ENCODE results near the gene ZNF354B.
"Not testable (repeated sequence)": the region's sequence is repeated elsewhere in the genome, so short reads cannot be mapped to it uniquely, and the experiment has no call there.

The ZNF354B gene

DNA sequence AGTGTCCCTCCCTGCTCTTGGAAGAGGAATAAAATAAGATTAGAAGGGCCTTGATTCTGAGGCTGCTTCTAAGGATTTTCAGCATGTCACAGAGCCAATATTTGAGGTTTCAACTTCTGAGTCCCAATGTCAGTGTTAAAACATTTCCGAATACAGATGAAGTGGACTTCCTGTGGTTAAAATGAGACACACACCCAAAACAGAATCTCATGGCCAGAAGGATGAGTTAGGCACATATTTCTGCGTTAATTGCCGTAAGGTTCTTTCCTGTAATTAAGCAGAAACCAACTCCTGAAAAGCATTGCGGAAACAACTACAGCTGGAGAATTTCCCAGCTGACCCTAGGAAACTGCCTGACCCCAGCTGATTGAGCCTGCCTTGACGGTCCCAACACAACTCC, 10.4 kb upstream of the ZNF354B start:
- Histone ChIP-seq H3K4me3 (ENCODE audit: low read length) (no peak overlapping the region), H3K9me3 (ENCODE audit: low read length) (no peaks in the 10 kb centered on the region), H3K4me1 (ENCODE audit: insufficient read depth, low read length) (no peaks in the 10 kb centered on the region), H2AFZ (ENCODE audit: low read depth, low read length) (no peak overlapping the region), H3K27me3 (ENCODE audit: insufficient read depth, low read length) (no peaks in the 10 kb centered on the region), H3K36me3 (ENCODE audit: insufficient read depth, low read length) (no peaks in the 10 kb centered on the region)

DNA sequence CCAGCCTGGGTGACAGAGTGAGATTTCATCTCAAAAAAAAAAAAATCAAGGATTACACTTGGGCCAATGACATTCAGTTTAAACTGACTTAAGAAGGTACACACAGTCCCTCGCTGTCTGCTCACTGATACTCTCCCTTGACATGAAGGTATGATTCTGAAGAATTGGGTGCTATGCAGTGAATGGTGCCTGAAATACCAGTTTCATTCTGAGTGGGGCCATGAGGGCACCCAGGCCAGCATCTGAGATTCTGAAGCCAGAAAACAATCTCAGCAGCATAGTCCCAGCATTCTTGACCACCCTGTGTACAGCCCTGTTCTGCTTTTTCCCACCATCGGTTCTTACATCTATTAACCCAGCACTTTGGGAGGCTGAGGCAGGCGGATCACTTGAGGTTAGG, 7.8 kb upstream of the ZNF354B start:
- H2AFZ ChIP-seq (ENCODE audit: low read depth, low read length), result no peak overlapping the region
- H3K9me3 ChIP-seq (ENCODE audit: low read length), result no peaks in the 10 kb centered on the region

DNA sequence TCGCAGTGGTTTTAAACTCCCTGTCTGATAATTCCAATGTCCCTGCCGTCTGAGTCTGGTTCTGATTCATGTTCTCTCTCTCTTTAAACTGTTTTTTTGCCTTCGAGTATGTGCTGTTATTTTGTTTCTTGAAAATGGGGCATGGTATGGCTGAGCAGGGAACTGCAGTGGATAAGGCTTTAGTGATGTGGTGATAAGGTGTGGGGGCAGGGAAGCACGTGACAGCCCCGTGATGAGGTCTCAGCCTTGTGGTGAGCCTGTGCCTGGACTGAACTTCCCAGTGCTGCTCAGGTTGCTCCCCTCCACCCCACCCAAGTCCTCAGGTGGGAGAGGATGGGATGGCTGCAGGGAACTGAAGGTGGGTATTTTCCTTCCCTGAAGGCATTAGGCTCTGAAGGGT, 5.5 kb upstream of the ZNF354B start:
- no peaks in the 10 kb centered on the region for H3K36me3 ChIP-seq (ENCODE audit: insufficient read depth, low read length)

More for the DNA sequence above, 7.8 kb upstream of the ZNF354B start:
- Histone ChIP-seq H3K4me1 (ENCODE audit: insufficient read depth, low read length) (no peaks in the 10 kb centered on the region), H3K36me3 (ENCODE audit: insufficient read depth, low read length) (no peaks in the 10 kb centered on the region), H3K4me3 (ENCODE audit: low read length) (no peak overlapping the region), H3K27me3 (ENCODE audit: insufficient read depth, low read length) (no peaks in the 10 kb centered on the region)

DNA sequence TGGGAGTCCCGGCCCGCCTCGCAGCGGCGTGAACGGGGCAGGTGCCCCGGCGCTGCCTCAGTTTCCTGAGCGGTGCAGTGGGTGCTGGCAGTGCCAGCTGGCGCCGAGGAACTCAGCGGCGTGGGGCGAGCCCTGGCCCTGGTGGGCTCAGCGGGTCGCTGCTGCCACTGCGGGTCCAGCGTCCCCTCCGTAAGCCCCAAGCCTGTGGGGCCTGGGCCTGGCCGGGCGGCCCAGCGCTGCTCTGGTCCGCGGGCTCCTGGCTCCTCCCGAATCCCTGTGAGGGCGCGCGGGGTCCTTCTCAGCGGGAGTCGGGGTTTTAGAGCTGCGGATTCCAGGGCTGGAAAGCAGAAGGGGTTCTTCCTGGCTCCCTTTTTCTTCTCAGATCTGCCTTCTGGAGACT, 862 bp downstream of the ZNF354B start:
- Histone ChIP-seq H3K36me3 (ENCODE audit: insufficient read depth, low read length) (peaks cover 32% of the 10 kb centered on the region), H3K4me3 (ENCODE audit: low read length) (peak overlapping the region; percentile 60), H3K9me3 (ENCODE audit: low read length) (peaks cover 23% of the 10 kb centered on the region), H2AFZ (ENCODE audit: low read depth, low read length) (peak overlapping the region; percentile 64)
- H3K4me1 ChIP-seq (ENCODE audit: insufficient read depth, low read length); H3K27me3 ChIP-seq (ENCODE audit: insufficient read depth, low read length): not testable (repeated sequence)

More for the DNA sequence above, 5.5 kb upstream of the ZNF354B start:
- H3K9me3 ChIP-seq (ENCODE audit: low read length), result peaks cover 2% of the 10 kb centered on the region
- H3K4me1 ChIP-seq (ENCODE audit: insufficient read depth, low read length), result no peaks in the 10 kb centered on the region
- H3K4me3 ChIP-seq (ENCODE audit: low read length), result no peak overlapping the region
- H2AFZ ChIP-seq (ENCODE audit: low read depth, low read length), result no peak overlapping the region
- no peaks in the 10 kb centered on the region for H3K27me3 ChIP-seq (ENCODE audit: insufficient read depth, low read length)

DNA sequence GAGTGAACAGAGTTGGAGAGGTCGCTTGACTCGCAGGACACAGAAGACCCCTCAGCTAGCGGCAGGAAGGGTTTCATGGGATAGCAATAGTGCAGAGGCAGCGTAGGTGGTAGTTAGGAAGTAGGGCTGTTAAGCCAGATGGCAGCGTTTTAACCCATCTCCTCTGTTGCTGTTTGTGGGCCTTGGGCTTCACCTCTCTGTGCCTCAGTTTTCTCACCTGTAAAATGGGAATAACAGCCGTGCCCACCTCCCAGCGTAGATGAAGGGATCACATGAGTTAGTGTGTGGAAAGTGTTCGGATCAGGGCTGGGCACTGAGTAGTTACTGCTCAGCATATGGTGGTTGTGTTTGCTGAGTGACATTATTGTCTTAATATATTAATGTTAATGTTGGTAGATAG, 1.9 kb downstream of the ZNF354B start:
- Histone ChIP-seq H3K4me3 (ENCODE audit: low read length) (no peak overlapping the region), H2AFZ (ENCODE audit: low read depth, low read length) (no peak overlapping the region), H3K27me3 (ENCODE audit: insufficient read depth, low read length) (no peaks in the 10 kb centered on the region), H3K4me1 (ENCODE audit: insufficient read depth, low read length) (no peaks in the 10 kb centered on the region), H3K9me3 (ENCODE audit: low read length) (peaks cover 31% of the 10 kb centered on the region), H3K36me3 (ENCODE audit: insufficient read depth, low read length) (peaks cover 42% of the 10 kb centered on the region)

DNA sequence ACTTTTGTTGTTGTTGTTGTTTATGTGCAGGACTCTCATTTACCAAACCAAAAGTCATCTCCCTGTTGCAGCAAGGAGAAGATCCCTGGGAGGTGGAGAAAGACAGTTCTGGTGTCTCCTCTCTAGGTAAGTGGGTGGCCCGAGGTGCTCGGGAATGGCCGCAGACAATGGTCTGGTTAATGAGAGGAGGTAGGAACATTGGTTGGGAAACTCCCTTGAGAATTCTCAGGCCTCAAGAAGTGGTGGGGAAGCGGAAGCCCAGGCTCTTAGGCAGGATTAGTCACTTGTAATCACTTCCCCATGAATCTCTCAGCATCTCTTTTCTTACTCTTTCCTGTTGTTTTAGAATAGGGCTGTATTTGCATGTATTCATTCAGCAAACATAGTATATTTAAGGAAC, 7.2 kb downstream of the ZNF354B start:
- peaks cover 57% of the 10 kb centered on the region for H3K9me3 ChIP-seq (ENCODE audit: low read length)
- no peak overlapping the region for H3K4me3 ChIP-seq (ENCODE audit: low read length)
- no peak overlapping the region for H2AFZ ChIP-seq (ENCODE audit: low read depth, low read length)
- H3K36me3 ChIP-seq (ENCODE audit: insufficient read depth, low read length), result peaks cover 77% of the 10 kb centered on the region
- no peaks in the 10 kb centered on the region for H3K27me3 ChIP-seq (ENCODE audit: insufficient read depth, low read length)
- no peaks in the 10 kb centered on the region for H3K4me1 ChIP-seq (ENCODE audit: insufficient read depth, low read length)

DNA sequence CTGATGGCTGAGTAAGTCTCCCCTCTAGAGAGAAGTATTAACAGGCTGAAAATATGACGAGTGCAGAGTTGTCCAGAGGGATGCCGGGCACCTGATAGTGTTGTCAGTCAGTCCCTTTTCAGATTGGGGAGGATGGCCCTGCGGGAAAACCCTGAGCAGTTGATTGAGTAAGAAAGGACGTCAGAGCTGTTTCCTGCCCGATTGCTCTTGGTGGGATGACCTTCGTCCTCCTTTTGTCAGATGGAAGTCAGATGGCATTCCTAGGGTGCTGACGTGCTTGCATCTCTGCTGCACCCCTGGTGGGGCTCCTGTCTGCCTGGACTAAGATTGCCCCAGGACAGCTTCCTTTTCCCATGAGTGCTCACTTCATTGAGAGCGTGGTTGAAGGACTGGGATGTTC, 9.8 kb downstream of the ZNF354B start:
- Histone ChIP-seq H3K27me3 (ENCODE audit: insufficient read depth, low read length) (no peaks in the 10 kb centered on the region), H3K36me3 (ENCODE audit: insufficient read depth, low read length) (peaks cover 67% of the 10 kb centered on the region), H3K9me3 (ENCODE audit: low read length) (peaks cover 58% of the 10 kb centered on the region), H3K4me1 (ENCODE audit: insufficient read depth, low read length) (no peaks in the 10 kb centered on the region), H3K4me3 (ENCODE audit: low read length) (no peak overlapping the region), H2AFZ (ENCODE audit: low read depth, low read length) (no peak overlapping the region)

DNA sequence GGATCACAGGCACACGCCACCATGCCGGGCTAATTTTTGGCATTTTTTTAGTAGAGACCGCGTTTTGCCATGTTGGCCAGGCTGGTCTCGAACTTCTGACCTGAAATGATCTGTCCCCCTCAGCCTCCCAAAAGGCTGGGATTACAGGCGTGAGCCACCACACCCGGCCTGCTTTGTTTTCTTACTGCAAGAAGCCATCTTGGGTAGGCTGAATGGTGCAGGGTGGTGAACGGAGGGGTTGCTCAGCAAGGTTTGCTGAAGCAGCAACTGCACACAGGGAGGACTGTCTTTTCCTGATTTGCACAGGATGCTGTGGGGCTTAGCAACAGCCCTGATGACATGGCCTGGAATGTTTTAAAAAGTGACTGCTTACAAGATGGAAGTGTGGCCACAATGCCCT, 10.7 kb downstream of the ZNF354B start:
- Histone ChIP-seq H3K36me3 (ENCODE audit: insufficient read depth, low read length) (peaks cover 71% of the 10 kb centered on the region), H3K4me1 (ENCODE audit: insufficient read depth, low read length) (no peaks in the 10 kb centered on the region), H3K9me3 (ENCODE audit: low read length) (peaks cover 67% of the 10 kb centered on the region), H3K27me3 (ENCODE audit: insufficient read depth, low read length) (no peaks in the 10 kb centered on the region), H3K4me3 (ENCODE audit: low read length) (no peak overlapping the region), H2AFZ (ENCODE audit: low read depth, low read length) (no peak overlapping the region)

DNA sequence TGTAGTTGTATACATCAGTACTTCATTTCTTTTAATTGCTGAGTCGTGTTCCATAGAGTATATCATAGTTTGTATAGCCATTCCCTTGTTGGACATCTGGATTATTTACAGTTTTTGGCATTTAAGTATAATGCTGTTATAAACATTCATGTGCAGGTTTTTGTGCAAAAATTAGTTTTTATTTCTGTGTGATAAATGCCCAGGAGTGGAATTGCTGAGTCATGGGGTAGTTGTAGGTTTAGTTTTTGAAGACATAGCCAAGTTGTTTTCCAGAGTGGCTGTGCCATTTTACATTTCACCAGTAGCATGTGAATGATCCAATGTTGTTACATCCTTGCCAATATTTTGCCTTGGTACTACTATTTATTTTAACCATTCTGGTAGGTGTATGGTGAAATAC, 12.5 kb downstream of the ZNF354B start:
- Histone ChIP-seq H3K27me3 (ENCODE audit: insufficient read depth, low read length) (no peaks in the 10 kb centered on the region), H3K9me3 (ENCODE audit: low read length) (peaks cover 71% of the 10 kb centered on the region), H2AFZ (ENCODE audit: low read depth, low read length) (no peak overlapping the region), H3K4me1 (ENCODE audit: insufficient read depth, low read length) (no peaks in the 10 kb centered on the region), H3K4me3 (ENCODE audit: low read length) (no peak overlapping the region), H3K36me3 (ENCODE audit: insufficient read depth, low read length) (peaks cover 66% of the 10 kb centered on the region)

DNA sequence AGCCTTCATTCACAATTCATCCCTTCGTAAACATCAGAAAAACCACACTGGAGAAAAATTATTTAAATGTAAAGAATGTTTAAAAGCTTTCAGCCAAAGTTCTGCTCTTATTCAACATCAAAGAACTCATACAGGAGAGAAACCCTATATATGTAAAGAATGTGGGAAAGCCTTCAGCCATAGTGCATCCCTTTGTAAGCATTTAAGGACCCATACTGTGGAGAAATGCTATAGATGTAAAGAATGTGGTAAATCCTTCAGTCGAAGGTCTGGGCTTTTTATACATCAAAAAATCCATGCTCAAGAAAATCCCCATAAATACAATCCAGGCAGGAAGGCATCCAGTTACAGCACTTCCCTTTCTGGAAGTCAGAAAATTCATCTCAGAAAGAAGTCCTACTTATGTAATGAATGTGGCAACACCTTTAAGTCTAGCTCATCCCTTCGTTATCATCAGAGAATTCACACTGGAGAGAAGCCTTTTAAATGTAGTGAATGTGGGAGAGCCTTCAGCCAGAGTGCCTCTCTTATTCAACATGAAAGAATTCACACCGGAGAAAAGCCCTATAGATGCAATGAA, 23.5 kb downstream of the ZNF354B start:
- H3K4me3 ChIP-seq (ENCODE audit: low read length); H2AFZ ChIP-seq (ENCODE audit: low read depth, low read length); H3K4me1 ChIP-seq (ENCODE audit: insufficient read depth, low read length); H3K27me3 ChIP-seq (ENCODE audit: insufficient read depth, low read length): not testable (repeated sequence)
- peaks cover 66% of the 10 kb centered on the region for H3K9me3 ChIP-seq (ENCODE audit: low read length)
- peaks cover 56% of the 10 kb centered on the region for H3K36me3 ChIP-seq (ENCODE audit: insufficient read depth, low read length)

DNA sequence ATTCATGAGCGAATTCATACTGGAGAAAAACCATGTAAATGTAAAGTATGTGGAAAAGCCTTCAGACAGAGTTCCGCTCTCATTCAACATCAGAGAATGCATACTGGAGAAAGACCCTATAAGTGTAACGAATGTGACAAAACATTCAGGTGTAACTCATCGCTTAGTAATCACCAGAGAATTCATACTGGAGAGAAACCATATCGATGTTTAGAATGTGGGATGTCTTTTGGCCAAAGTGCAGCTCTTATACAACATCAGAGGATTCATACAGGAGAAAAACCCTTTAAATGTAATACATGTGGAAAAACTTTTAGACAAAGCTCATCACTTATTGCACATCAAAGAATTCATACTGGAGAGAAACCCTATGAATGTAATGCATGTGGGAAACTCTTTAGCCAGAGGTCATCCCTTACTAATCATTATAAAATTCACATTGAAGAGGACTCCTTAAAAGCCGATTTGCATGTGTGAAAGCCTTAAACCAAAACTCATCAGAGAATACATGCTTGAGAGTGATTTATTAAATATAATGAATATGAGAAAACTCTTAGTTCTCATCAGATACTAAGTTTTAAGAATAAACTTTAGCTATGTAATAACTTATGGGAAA, 24.2 kb downstream of the ZNF354B start:
- no peak overlapping the region for H2AFZ ChIP-seq (ENCODE audit: low read depth, low read length)
- no peak overlapping the region for H3K4me3 ChIP-seq (ENCODE audit: low read length)
- H3K36me3 ChIP-seq (ENCODE audit: insufficient read depth, low read length), result peaks cover 54% of the 10 kb centered on the region
- H3K4me1 ChIP-seq (ENCODE audit: insufficient read depth, low read length), result no peaks in the 10 kb centered on the region
- no peaks in the 10 kb centered on the region for H3K27me3 ChIP-seq (ENCODE audit: insufficient read depth, low read length)
- peaks cover 64% of the 10 kb centered on the region for H3K9me3 ChIP-seq (ENCODE audit: low read length)

DNA sequence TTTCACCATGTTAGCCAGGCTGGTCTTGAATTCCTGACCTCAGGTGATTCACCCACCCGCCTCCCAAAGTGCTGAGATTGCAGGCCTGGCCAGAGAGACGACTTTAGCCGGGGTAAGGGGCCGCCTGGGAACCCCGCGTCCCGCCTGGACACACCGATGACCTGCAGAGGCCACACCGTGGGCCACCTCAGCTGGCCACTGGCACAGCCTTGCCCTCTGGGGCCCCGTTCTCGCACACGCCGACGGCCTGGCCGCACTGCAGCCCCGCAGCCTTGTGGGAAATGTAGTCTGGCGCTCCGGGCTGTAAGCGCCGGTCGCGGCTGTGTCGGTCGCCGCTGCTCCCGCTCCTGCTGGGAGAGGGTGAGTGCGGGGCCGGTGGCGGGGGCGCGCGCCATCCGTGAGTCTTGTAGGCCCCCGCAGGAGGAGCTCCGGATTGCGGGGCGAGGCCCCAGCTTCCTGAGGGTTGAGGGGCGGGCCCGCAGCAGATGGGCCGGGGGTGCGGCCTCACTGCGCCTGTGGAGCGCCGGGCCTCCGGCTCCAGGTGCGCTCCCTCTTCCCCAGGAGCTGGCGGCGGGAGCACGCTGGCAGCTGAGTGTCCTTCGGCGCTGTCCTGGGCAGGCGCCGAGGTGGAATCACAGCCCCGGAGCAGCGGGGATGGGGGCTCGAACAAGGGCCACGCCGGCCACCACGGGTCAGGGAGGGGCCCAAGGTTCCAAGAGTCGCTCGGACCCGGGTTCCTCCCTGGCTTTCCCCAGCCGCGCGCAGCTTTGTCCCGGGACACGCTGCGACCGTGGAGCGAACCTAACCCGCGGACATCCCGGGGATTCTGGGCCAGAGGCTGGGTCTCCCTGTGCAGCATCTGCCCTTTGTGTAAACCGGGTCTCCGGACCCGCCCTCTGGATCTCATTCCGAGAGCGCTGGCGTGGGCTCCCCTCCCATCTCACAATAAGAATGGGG, 36.1 kb downstream of the ZNF354B start, which contains the start of gene ZFP2:
TSS of gene ZFP2 (plus strand) at position 299 of the 957 bp plus-strand sequence. CDS start 35,401 bp downstream, outside the sequence.
- H3K27me3 ChIP-seq (ENCODE audit: insufficient read depth, low read length), result no peaks in the 10 kb centered on the region
- H2AFZ ChIP-seq (ENCODE audit: low read depth, low read length), result peak within 1 kb of the TSS; percentile 86
- H3K36me3 ChIP-seq (ENCODE audit: insufficient read depth, low read length), result no peaks in the 10 kb centered on the region
- H3K4me3 ChIP-seq (ENCODE audit: low read length), result peak within 1 kb of the TSS; percentile 68
- no peaks in the 10 kb centered on the region for H3K4me1 ChIP-seq (ENCODE audit: insufficient read depth, low read length)
- peaks cover 16% of the 10 kb centered on the region for H3K9me3 ChIP-seq (ENCODE audit: low read length)

DNA sequence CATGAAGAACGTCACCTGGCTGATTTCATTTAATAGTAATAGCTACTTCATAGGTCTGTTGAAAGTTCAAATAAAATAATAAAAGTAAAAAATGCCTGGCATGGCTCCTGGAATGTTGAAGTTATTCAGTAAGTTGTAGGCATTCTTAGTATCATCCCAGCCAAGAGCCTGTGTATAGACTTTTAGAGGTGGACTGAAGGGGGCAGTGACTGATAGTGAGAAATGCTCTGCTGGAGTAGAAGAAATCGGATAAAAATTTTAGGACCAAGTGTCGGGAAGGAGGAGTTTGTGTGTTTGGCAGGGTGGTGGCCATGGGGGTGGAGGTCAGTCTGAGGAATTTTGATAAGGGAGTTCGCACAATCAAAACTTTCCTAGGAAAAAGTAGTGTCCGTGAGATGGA, 39.5 kb downstream of the ZNF354B start:
- no peak overlapping the region for H3K4me3 ChIP-seq (ENCODE audit: low read length)
- peaks cover 25% of the 10 kb centered on the region for H3K9me3 ChIP-seq (ENCODE audit: low read length)
- no peaks in the 10 kb centered on the region for H3K36me3 ChIP-seq (ENCODE audit: insufficient read depth, low read length)
- H3K27me3 ChIP-seq (ENCODE audit: insufficient read depth, low read length), result no peaks in the 10 kb centered on the region
- H2AFZ ChIP-seq (ENCODE audit: low read depth, low read length), result no peak overlapping the region
- H3K4me1 ChIP-seq (ENCODE audit: insufficient read depth, low read length), result no peaks in the 10 kb centered on the region

All from neuron (in vitro differentiated cells).